Astrocyte of the cerebellum (primary cell): ENCODE data around the gene PAQR6.

Experiments
- DNase-seq: peaks from one replicate; pipeline ENCODE4 v3.0.0-alpha.2; 2011; ENCODE audit warnings: low read depth
- H3K4me3 ChIP-seq: 2 replicates; pipeline ENCODE4 v1.5.1; 2011; ENCODE audit warnings: mild to moderate bottlenecking, low read depth, low read length, moderate library complexity
- in situ Hi-C: cut with HindIII; loops from 2 replicates; pipeline ENCODE4 v1.10.0; 2017; ENCODE audit warnings: low sequenced_read_pairs
- TF ChIP-seq, protein P1 (sequence below): IDR thresholded peaks from 2 replicates; pipeline ENCODE4 v1.5.1; 2012; ENCODE audit warnings: low read length, low read depth, moderate library complexity, mild to moderate bottlenecking; ENCODE audit errors: missing control alignments

PAQR6 gene

DNA sequence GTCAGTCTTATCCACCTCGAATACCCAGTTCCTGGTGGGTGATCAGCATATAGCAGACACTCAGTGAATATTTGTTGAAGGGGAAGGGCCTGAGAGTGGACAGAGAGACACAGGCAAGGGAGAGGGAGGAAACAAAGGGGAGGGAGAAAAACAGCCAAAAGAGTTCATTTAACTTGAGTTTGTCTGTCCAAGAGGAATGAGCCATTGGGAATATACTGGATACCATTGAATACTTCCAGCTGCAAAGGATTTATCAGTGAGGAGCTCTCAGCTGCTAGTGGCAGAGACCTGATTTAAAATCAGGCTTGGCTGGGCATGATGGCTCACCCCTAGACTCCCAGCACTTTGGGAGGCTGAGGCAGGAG, 17.4 kb downstream of the PAQR6 start:
- TF ChIP-seq, protein P1, sequence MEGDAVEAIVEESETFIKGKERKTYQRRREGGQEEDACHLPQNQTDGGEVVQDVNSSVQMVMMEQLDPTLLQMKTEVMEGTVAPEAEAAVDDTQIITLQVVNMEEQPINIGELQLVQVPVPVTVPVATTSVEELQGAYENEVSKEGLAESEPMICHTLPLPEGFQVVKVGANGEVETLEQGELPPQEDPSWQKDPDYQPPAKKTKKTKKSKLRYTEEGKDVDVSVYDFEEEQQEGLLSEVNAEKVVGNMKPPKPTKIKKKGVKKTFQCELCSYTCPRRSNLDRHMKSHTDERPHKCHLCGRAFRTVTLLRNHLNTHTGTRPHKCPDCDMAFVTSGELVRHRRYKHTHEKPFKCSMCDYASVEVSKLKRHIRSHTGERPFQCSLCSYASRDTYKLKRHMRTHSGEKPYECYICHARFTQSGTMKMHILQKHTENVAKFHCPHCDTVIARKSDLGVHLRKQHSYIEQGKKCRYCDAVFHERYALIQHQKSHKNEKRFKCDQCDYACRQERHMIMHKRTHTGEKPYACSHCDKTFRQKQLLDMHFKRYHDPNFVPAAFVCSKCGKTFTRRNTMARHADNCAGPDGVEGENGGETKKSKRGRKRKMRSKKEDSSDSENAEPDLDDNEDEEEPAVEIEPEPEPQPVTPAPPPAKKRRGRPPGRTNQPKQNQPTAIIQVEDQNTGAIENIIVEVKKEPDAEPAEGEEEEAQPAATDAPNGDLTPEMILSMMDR, result no peak
- in situ Hi-C loops, result no loop called here
- no peak overlapping the region for H3K4me3 ChIP-seq
- no peak for DNase-seq

DNA sequence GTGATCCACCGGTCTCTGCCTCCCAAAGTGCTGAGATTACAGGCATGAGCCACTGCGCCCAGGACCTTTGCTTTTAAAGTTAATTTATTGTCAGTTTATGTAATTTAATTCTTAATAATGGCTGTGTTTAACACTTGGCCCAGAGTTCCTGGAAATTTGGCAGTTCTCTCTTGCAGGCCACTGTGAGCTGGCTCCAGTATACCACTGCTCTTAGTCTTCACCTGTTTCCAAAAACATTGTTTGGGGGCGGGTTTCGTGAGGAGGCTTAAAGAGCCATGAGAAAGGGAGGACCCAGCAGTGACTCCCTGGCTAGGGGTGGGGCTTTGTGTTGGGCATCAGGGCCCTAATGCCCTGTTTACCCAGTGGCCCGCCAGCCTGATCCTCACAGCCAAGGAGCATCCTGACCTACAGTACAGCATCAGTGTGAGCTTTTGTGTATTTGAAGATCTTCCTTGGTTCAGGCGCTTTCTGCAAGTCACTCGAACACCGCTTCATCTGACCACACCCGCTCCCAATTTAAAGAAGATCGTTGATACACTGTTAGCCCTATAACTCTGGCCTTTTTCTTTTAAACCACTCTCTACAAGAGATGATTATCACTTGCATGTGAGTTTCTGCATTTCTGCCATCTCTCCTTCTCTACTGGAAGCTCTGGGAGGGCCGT, 17.9 kb downstream of the PAQR6 start:
- in situ Hi-C loops, result loop anchor here (10.0 kb wide), 1 partner anchor 95 kb away; no protein-coding TSS in a partner anchor
- DNase-seq, result no peak
- TF ChIP-seq, protein P1, result no peak
- no peak overlapping the region for H3K4me3 ChIP-seq

DNA sequence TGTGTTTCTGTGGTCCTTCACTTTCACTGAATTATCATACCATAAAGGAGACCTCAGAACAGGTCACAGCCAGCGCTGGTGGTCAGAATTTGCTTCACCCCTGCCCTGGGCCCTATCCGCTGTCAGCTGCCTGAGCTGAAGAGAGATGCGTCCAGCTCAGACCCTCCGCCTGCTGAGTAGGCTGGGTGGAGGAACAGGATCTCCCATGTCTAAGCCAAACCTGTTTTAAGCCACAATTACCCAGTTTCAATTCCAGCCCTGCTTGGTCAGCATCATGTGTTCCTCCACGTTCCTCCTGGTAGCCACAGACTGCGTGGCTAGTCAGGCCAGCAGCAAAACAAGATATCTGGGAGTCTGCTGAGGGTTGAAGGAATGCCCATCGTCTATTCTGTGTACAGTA, 19.4 kb downstream of the PAQR6 start:
- TF ChIP-seq, protein P1, result no peak
- no peak for DNase-seq
- H3K4me3 ChIP-seq, result no peak overlapping the region
- in situ Hi-C loops, result loop anchor here (10.0 kb wide), 1 partner anchor 94 kb away; no protein-coding TSS in a partner anchor

DNA sequence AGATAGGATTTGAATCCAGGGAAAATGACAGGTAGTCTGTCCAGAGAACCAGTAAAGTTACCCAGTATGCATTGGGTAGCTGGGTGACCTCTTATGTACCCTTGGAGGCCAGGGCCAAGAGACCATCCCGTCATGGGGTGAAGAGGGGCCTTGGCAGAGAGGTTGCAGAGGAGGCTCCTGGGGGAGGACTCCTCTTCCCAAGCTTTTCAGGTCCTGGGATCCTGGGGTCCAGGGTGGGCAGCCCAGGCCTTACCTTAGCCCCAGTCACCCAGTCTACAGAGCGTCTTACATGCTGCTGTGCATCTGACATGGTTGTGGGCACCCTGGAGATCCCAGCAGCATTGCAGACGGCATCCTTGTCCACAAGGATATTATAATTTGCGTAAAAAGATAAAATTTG, 21.1 kb downstream of the PAQR6 start:
- TF ChIP-seq, protein P1, result no peak
- no peak overlapping the region for H3K4me3 ChIP-seq
- DNase-seq, result no peak
- in situ Hi-C loops, result loop anchor here (10.0 kb wide), 1 partner anchor 92 kb away; no protein-coding TSS in a partner anchor

DNA sequence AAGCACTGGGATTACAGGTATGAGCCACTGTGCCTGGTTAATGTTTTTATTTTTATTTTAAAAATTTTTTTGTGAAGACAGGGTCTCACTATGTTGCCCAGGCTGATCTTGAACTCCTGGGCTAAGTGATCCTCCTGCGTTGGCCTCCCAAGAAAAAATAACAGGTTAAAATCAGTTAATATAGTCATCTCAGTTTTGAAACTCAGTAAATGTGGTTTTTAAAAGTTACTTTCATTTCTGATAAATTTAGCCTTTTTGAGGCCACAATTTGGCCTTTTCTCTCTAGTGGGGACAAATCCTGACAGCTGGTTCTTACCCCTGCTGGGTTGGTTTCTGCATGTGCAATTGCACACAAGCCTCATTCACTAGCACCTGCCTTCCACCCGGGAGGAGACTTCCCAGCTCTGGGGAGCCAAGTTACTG, 21.7 kb downstream of the PAQR6 start:
- TF ChIP-seq, protein P1, result no peak
- in situ Hi-C loops, result loop anchor here (10.0 kb wide), 1 partner anchor 91 kb away; no protein-coding TSS in a partner anchor
- no peak overlapping the region for H3K4me3 ChIP-seq
- no peak for DNase-seq

DNA sequence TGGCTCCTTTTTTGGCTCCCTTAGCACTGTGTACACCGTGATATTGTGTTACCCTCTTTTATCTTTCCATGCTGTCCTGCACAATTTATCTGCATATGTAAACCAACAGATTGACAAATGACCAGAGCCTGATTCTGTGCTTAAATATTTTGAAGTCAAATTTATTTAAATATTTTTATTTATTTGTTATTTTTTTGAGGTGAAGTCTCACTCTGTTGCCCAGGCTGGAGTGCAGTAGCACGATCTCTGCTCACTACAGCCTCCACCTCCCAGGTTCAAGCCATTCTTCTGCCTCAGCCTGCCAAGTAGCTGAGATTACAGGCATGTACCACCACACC, 22.2 kb downstream of the PAQR6 start:
- DNase-seq, result no peak
- H3K4me3 ChIP-seq, result no peak overlapping the region
- in situ Hi-C loops, result loop anchor here (10.0 kb wide), 1 partner anchor 91 kb away; no protein-coding TSS in a partner anchor
- TF ChIP-seq, protein P1, result no peak
